Ovary (tissue), 3 donors: ENCODE results near the gene AKT3.

Source experiments
- EP300 ChIP-seq: sonication (generic); formaldehyde crosslinking; IDR thresholded peaks from one replicate; pipeline ENCODE4 v1.6.1; 2017; ENCODE audit warnings: antibody characterized with exemption
- TF ChIP-seq, protein P1 (sequence below), 3 donors: fragments of 450-650 bp in 2 of 3; fragments of 200-600 bp in 1 of 3; IDR thresholded peaks; one replicate each; pipeline versions ENCODE4 v1.5.1 to v1.8.0; 2016 to 2022; ENCODE audit warnings: antibody characterized with exemption in 3 of 3, mild to moderate bottlenecking in 1 of 3
- donor health status: DM: no; HTN: no; CAD: no.

DNA sequence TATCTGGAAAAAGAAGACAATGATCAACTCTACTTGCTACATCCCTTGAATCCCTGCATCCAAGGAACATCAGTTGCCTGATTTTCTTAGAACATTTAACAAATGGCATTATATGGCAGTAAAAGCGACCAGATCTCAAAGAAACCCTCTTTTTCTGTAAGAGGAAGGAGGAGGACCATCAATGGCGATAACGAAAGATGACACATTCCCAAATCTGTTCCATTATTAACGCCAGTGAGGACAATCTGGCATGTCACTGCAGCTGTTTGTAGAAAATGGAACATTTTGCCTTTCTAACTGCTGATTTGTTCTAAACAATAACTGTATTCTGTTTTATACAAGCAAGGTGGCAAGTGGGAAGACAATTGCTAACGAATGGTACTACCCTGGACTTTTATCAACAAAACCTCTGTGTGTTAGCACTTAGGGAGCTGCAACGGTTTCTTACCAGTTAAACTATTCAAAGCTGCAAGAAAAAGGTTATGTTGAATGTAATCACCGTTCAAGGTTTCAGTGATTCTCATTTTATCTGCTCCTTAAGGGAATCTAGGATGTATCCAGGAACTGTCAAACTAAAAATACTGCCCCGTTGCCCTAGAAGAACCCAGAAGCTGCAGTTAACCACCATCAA is 342.3 kb downstream of the AKT3 start:
- TF ChIP-seq, protein P1, sequence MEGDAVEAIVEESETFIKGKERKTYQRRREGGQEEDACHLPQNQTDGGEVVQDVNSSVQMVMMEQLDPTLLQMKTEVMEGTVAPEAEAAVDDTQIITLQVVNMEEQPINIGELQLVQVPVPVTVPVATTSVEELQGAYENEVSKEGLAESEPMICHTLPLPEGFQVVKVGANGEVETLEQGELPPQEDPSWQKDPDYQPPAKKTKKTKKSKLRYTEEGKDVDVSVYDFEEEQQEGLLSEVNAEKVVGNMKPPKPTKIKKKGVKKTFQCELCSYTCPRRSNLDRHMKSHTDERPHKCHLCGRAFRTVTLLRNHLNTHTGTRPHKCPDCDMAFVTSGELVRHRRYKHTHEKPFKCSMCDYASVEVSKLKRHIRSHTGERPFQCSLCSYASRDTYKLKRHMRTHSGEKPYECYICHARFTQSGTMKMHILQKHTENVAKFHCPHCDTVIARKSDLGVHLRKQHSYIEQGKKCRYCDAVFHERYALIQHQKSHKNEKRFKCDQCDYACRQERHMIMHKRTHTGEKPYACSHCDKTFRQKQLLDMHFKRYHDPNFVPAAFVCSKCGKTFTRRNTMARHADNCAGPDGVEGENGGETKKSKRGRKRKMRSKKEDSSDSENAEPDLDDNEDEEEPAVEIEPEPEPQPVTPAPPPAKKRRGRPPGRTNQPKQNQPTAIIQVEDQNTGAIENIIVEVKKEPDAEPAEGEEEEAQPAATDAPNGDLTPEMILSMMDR (IDR thresholded peaks at IDR 0.05): no peak
- no peak for TF ChIP-seq EP300
